ENCODE data around the gene IMMT. TPM values are rescaled to one million over a fixed set of nuclear protein-coding genes. Genes with fewer than 3 reads are reported as not detected.
"Not testable (repeated sequence)": the region's sequence is repeated elsewhere in the genome, so short reads cannot be mapped to it uniquely, and the experiment has no call there.

Gene IMMT
- total RNA-seq, 4 donors from 2014 or later: 9.7 to 63.0 (median 36.2) TPM

GRCh38 chr2:86201671-86202335, 6.5 kb upstream of the IMMT start:
- intact Hi-C loops (cut with DNase I; ENCODE audit: low total_unique reads): no loop called here

GRCh38 chr2:86200564-86200963, 5.3 kb upstream of the IMMT start:
- not testable (repeated sequence) for H3K27ac ChIP-seq, H3K4me1 ChIP-seq, H3K4me3 ChIP-seq

More at GRCh38 chr2:86201671-86202335, 6.5 kb upstream of the IMMT start:
- Histone ChIP-seq H3K4me3 (no peak overlapping the region), H3K27ac (no peak overlapping the region), H3K36me3 (no peaks in the 10 kb centered on the region), H3K9me3 (no peaks in the 10 kb centered on the region), H3K27me3 (no peaks in the 10 kb centered on the region), H3K4me1 (no peaks in the 10 kb centered on the region)
- TF ChIP-seq POLR2A (IDR thresholded peaks at IDR 0.05): no peak
- no peak for TF ChIP-seq CTCF (IDR thresholded peaks at IDR 0.05)
- DNase-seq: no peak

GRCh38 chr2:86199834-86200177, 4.5 kb upstream of the IMMT start:
- TF ChIP-seq CTCF (IDR thresholded peaks at IDR 0.05) (no peak), POLR2A (IDR thresholded peaks at IDR 0.05) (no peak)
- H3K4me3 ChIP-seq: peak overlapping the region; percentile 50 to 64
- no peaks in the 10 kb centered on the region for H3K27me3 ChIP-seq
- no peak for DNase-seq
- no peaks in the 10 kb centered on the region for H3K4me1 ChIP-seq
- H3K27ac ChIP-seq: peak overlapping the region; percentile 71 to 81
- H3K9me3 ChIP-seq: no peaks in the 10 kb centered on the region
- no peaks in the 10 kb centered on the region for H3K36me3 ChIP-seq
- intact Hi-C loops (cut with DNase I; ENCODE audit: low total_unique reads): no loop called here

More at GRCh38 chr2:86200564-86200963, 5.3 kb upstream of the IMMT start:
- H3K9me3 ChIP-seq; H3K36me3 ChIP-seq; DNase-seq; intact Hi-C loops (cut with DNase I; ENCODE audit: low total_unique reads); H3K27me3 ChIP-seq: not testable (repeated sequence)

- Histone ChIP-seq H3K27me3 (no peaks in the 10 kb centered on the region), H3K4me1 (peaks cover 0 to 7% of the 10 kb centered on the region in 2 donors), H3K27ac (peak overlapping the region; percentile 98 to 99), H3K9me3 (no peaks in the 10 kb centered on the region), H3K4me3 (peak overlapping the region; percentile 94 to 97), H3K36me3 (no peaks in the 10 kb centered on the region)
- intact Hi-C loops (cut with DNase I; ENCODE audit: low total_unique reads): no loop called here
- DNase-seq: no peak
- TF ChIP-seq CTCF (IDR thresholded peaks at IDR 0.05) (no peak), POLR2A (IDR thresholded peaks at IDR 0.05) (no peak)
Measured at GRCh38 chr2:86195808-86196387, 636 bp upstream of the IMMT start.

GRCh38 chr2:86194751-86195054, 559 bp downstream of the IMMT start:
- Histone ChIP-seq H3K9me3 (no peaks in the 10 kb centered on the region), H3K36me3 (no peaks in the 10 kb centered on the region), H3K27me3 (no peaks in the 10 kb centered on the region), H3K4me3 (peak overlapping the region; percentile 94 to 97), H3K4me1 (peaks cover 0 to 7% of the 10 kb centered on the region in 2 donors), H3K27ac (peak overlapping the region; percentile 98 to 99)
- intact Hi-C loops (cut with DNase I; ENCODE audit: low total_unique reads): no loop called here
- DNase-seq: no peak
- TF ChIP-seq CTCF (IDR thresholded peaks at IDR 0.05) (no peak), POLR2A (IDR thresholded peaks at IDR 0.05) (peak in 1 of 2 donors; percentile 56)
